H1 (cell line): ENCODE results near the gene DENND4C. TPM values are rescaled to one million over a fixed set of nuclear protein-coding genes. Genes with fewer than 3 reads are reported as not detected.

Experiments
- CTCF ChIA-PET: fragments of 300-600 bp; sonication (Branson Sonifier 250); formaldehyde crosslinking; loops from one replicate; lab custom pipeline; 2021; ENCODE audit not compliant: partially characterized antibody; lab: Charles Lee
- POLR2A ChIA-PET: fragments of 300-600 bp; sonication (Branson Sonifier 250); formaldehyde crosslinking; loops from one replicate; lab custom pipeline; 2021; ENCODE audit warnings: inconsistent platforms; ENCODE audit not compliant: partially characterized antibody; lab: Charles Lee
- DNase-seq, 2 experiments: peaks; one replicate each; pipeline versions ENCODE4 v3.0.0 to v3.0.0-alpha.2; 2010 to 2022; ENCODE audit warnings: low spot score in 2 of 2, low read depth in 1 of 2, mixed read lengths in 1 of 2
- FAIRE-seq: peaks from 2 replicates; lab custom pipeline; 2011; peaks lifted over from hg19 to GRCh38; lab: Jason Lieb, UNC
- H2AFZ ChIP-seq: 2 replicates; pipeline ENCODE4 v1.8.1; 2012; ENCODE audit warnings: low read length, inconsistent platforms
- H2AK5ac ChIP-seq: 2 replicates; pipeline ENCODE4 v1.6.1; 2013; ENCODE audit warnings: low read depth, low read length
- H2BK120ac ChIP-seq: replicated peaks from 2 replicates; pipeline ENCODE3; 2013; ENCODE audit warnings: low read depth, low read length, inconsistent platforms
- H2BK12ac ChIP-seq: 2 replicates; pipeline ENCODE4 v1.6.1; 2013; ENCODE audit warnings: low read depth, low read length
- H2BK15ac ChIP-seq: 2 replicates; pipeline ENCODE4 v1.6.1; 2013; ENCODE audit warnings: low read length
- H2BK20ac ChIP-seq: 2 replicates; pipeline ENCODE4 v1.6.1; 2013; ENCODE audit warnings: low read length
- H2BK5ac ChIP-seq: 2 replicates; pipeline ENCODE4 v1.6.1; 2013; ENCODE audit warnings: low read depth, low read length
- H3K14ac ChIP-seq: 2 replicates; pipeline ENCODE4 v1.6.1; 2013; ENCODE audit warnings: inconsistent platforms; ENCODE audit not compliant: insufficient read length
- H3K18ac ChIP-seq: 2 replicates; pipeline ENCODE4 v1.6.1; 2013; ENCODE audit warnings: low read length; ENCODE audit errors: extremely low read depth
- H3K23ac ChIP-seq: 2 replicates; pipeline ENCODE4 v1.6.1; 2013; ENCODE audit warnings: inconsistent platforms; ENCODE audit not compliant: insufficient read length
- H3K23me2 ChIP-seq: 2 replicates; pipeline ENCODE4 v1.6.1; 2013; ENCODE audit warnings: low read depth, low read length
- H3K27ac ChIP-seq: 2 replicates; pipeline ENCODE4 v1.6.1; 2011; ENCODE audit warnings: low read depth, low read length, inconsistent platforms
- H3K27me3 ChIP-seq, 4 experiments: replicated peaks in 1 of 4; 1 replicate in 1 of 4; 2 replicates in 3 of 4; pipeline versions ENCODE4 v1.6.1 to v1.8.1; 2011 to 2013; ENCODE audit warnings: low read length in 3 of 4, mild to moderate bottlenecking in 3 of 4, inconsistent platforms in 2 of 4, mixed read lengths in 2 of 4, moderate library complexity in 1 of 4; ENCODE audit not compliant: control insufficient read depth in 3 of 4, insufficient read depth in 3 of 4; ENCODE audit errors: extremely low read depth in 1 of 4
- H3K36me3 ChIP-seq, 4 experiments: 2 replicates each; pipeline versions ENCODE4 v1.6.1 to v1.8.1; 2011 to 2013; ENCODE audit warnings: mild to moderate bottlenecking in 4 of 4, low read length in 3 of 4, moderate library complexity in 2 of 4, control low read depth in 1 of 4, inconsistent platforms in 1 of 4; ENCODE audit not compliant: insufficient read depth in 4 of 4, control insufficient read depth in 2 of 4
- H3K4ac ChIP-seq: replicated peaks from 2 replicates; pipeline ENCODE3; 2013; ENCODE audit warnings: low read length, low read depth, mixed read lengths, inconsistent platforms; ENCODE audit not compliant: insufficient read length
- H3K4me1 ChIP-seq, 4 experiments: replicated peaks in 1 of 4; 1 replicate in 1 of 4; 2 replicates in 3 of 4; pipeline versions ENCODE4 v1.6.1 to v1.8.1; 2011 to 2013; ENCODE audit warnings: low read length in 3 of 4, inconsistent platforms in 2 of 4, mixed read lengths in 1 of 4; ENCODE audit not compliant: insufficient read depth in 4 of 4, control insufficient read depth in 3 of 4
- H3K4me2 ChIP-seq, 2 experiments: 2 replicates each; pipeline versions ENCODE4 v1.6.1 to v1.8.1; 2011 to 2013; ENCODE audit warnings: low read depth in 2 of 2, low read length in 2 of 2, control low read depth in 1 of 2, inconsistent platforms in 1 of 2, mild to moderate bottlenecking in 1 of 2; ENCODE audit not compliant: insufficient read depth in 1 of 2
- H3K4me3 ChIP-seq, 4 experiments: fragments of 200-600, 300-600 bp in 1 of 4; sonication (generic), shearing (Covaris generic), sonication (Bioruptor Twin) in 1 of 4; 2 replicates each; pipeline versions ENCODE4 v1.5.1 to v1.8.1; 2011 to 2016; ENCODE audit warnings: low read length in 4 of 4, low read depth in 3 of 4, control low read depth in 2 of 4, inconsistent platforms in 2 of 4, mild to moderate bottlenecking in 2 of 4, mixed read lengths in 1 of 4, moderate library complexity in 1 of 4; ENCODE audit not compliant: insufficient read depth in 2 of 4; ENCODE audit errors: extremely low read depth in 1 of 4
- H3K56ac ChIP-seq: replicated peaks from 2 replicates; pipeline ENCODE3; 2013; ENCODE audit warnings: low read depth, mild to moderate bottlenecking, mixed read lengths, low read length, inconsistent platforms; ENCODE audit not compliant: insufficient read length
- H3K79me1 ChIP-seq: 2 replicates; pipeline ENCODE4 v1.6.1; 2013; ENCODE audit warnings: low read depth, low read length, control low read depth
- H3K79me2 ChIP-seq, 2 experiments: 2 replicates each; pipeline versions ENCODE4 v1.6.1 to v1.8.1; 2012 to 2013; ENCODE audit warnings: low read length in 2 of 2, mild to moderate bottlenecking in 2 of 2, inconsistent platforms in 1 of 2; ENCODE audit not compliant: insufficient read depth in 2 of 2, control insufficient read depth in 1 of 2
- H3K9ac ChIP-seq, 4 experiments: replicated peaks in 1 of 4; 1 replicate in 1 of 4; 2 replicates in 3 of 4; pipeline versions ENCODE4 v1.6.1 to v1.8.1; 2011 to 2013; ENCODE audit warnings: low read depth in 3 of 4, low read length in 3 of 4, control low read depth in 2 of 4, mild to moderate bottlenecking in 2 of 4, moderate library complexity in 2 of 4, inconsistent platforms in 1 of 4; ENCODE audit errors: extremely low read depth in 1 of 4
- H3K9me3 ChIP-seq, 2 experiments: 2 replicates each; pipeline versions ENCODE4 v1.6.1 to v1.8.1; 2012 to 2013; ENCODE audit warnings: mild to moderate bottlenecking in 2 of 2, moderate library complexity in 2 of 2, control low read depth in 1 of 2, inconsistent platforms in 1 of 2, low read depth in 1 of 2, low read length in 1 of 2, mixed read lengths in 1 of 2; ENCODE audit not compliant: insufficient read depth in 2 of 2
- H4K20me1 ChIP-seq, 2 experiments: replicated peaks in 1 of 2; 2 replicates each; pipeline versions ENCODE3 to v1.8.1; 2011 to 2013; ENCODE audit warnings: inconsistent platforms in 2 of 2, low read length in 2 of 2, mild to moderate bottlenecking in 1 of 2; ENCODE audit not compliant: insufficient read depth in 2 of 2, control insufficient read depth in 1 of 2
- H4K5ac ChIP-seq: 2 replicates; pipeline ENCODE4 v1.6.1; 2013; ENCODE audit warnings: low read length, low read depth, mixed read lengths, inconsistent platforms; ENCODE audit not compliant: insufficient read length
- H4K8ac ChIP-seq: 2 replicates; pipeline ENCODE4 v1.8.0; 2013; ENCODE audit warnings: mild to moderate bottlenecking, moderate library complexity, low read length, inconsistent platforms; ENCODE audit not compliant: insufficient read depth; ENCODE audit errors: extremely low read depth
- H4K91ac ChIP-seq: replicated peaks from 2 replicates; pipeline ENCODE3; 2013; ENCODE audit warnings: low read length, mixed read lengths, inconsistent platforms; ENCODE audit not compliant: insufficient read length
- ASH2L ChIP-seq: fragments of 200-600, 300-600 bp; sonication (generic); IDR thresholded peaks from one replicate; pipeline ENCODE4 v1.7.1; 2017; ENCODE audit warnings: low read length
- CTCF ChIP-seq, 3 experiments: IDR thresholded peaks; 1 replicate in 2 of 3; 2 replicates in 1 of 3; pipeline versions ENCODE4 v1.5.1 to v1.6.1; 2011; ENCODE audit warnings: low read length in 3 of 3, mild to moderate bottlenecking in 3 of 3, inconsistent platforms in 2 of 3, low read depth in 1 of 3, moderate library complexity in 1 of 3; ENCODE audit not compliant: insufficient read depth in 1 of 3; ENCODE audit errors: control extremely low read depth in 1 of 3
- EZH2 ChIP-seq: fragments of 200-600 bp; sonication (generic); IDR thresholded peaks from 2 replicates; pipeline ENCODE4 v1.7.1; 2012; ENCODE audit warnings: low read depth, mild to moderate bottlenecking, moderate library complexity, low read length, inconsistent platforms; ENCODE audit not compliant: severe bottlenecking
- KDM4A ChIP-seq: IDR thresholded peaks from one replicate; pipeline ENCODE4 v1.7.1; 2012; ENCODE audit warnings: low read depth, mild to moderate bottlenecking, moderate library complexity, low read length, inconsistent platforms; ENCODE audit not compliant: severe bottlenecking
- SIN3A ChIP-seq, 2 experiments: IDR thresholded peaks in 1 of 2; conservative IDR thresholded peaks in 1 of 2; 2 replicates each; pipeline ENCODE4 v1.6.1; 2011 to 2012; ENCODE audit warnings: low read length in 2 of 2, improper control_type of control experiment in 1 of 2, low read depth in 1 of 2, mild to moderate bottlenecking in 1 of 2
- SIX5 ChIP-seq: IDR thresholded peaks from 2 replicates; pipeline ENCODE4 v1.6.1; 2011; ENCODE audit warnings: mild to moderate bottlenecking, low read depth, low read length
- SP2 ChIP-seq: IDR thresholded peaks from 2 replicates; pipeline ENCODE4 v1.6.1; 2012; ENCODE audit warnings: mild to moderate bottlenecking, low read length, inconsistent platforms
- TAF7 ChIP-seq: optimal IDR thresholded peaks from 2 replicates; pipeline ENCODE3; 2011; ENCODE audit warnings: low read depth, mild to moderate bottlenecking, inconsistent platforms, low read length, moderate library complexity, borderline replicate concordance
- WGBS, 2 experiments: shearing (Covaris generic) in 1 of 2; methylation state at CpG; one replicate each; pipeline versions ENCODE4 v1.1.6 to v1.1.7; 2013 to 2015; ENCODE audit warnings: low lambda C conversion rate in 2 of 2, mixed read lengths in 2 of 2, inconsistent platforms in 1 of 2, low coverage in 1 of 2, missing lambda C conversion rate in 1 of 2; ENCODE audit not compliant: insufficient replicate concordance in 2 of 2, insufficient coverage in 1 of 2, insufficient read length in 1 of 2; ENCODE audit errors: extremely low coverage in 1 of 2, missing lambda C conversion rate in 1 of 2; 5-methylcytosine and 5-hydroxymethylcytosine counted together
- polyA plus RNA-seq, 7 experiments: library from polyadenylated mRNA; depleted of rRNA in 3 of 7; stranded (reverse) in 5 of 7; unstranded in 2 of 7; fragments of >200 nt in 5 of 7; fragments of 200-250 nt in 2 of 7; gene quantifications; 1 replicate in 5 of 7; 2 replicates in 1 of 7; 4 replicates in 1 of 7; pipeline versions ENCODE4 v1.2.1 to v1.2.3, GENCODE V29; 2011 to 2013; ENCODE audit warnings: missing spikeins in 2 of 7, mixed read lengths in 2 of 7
- total RNA-seq: library from RNA; stranded (reverse); fragmentation: NEBNext Ultra II Directional; extraction: Animal tissue kit (Norgen Biotek cat#: 25700); gene quantifications from 2 replicates; pipeline ENCODE4 v1.2.1, GENCODE V29; 2021
- TF ChIP-seq, protein P1 (sequence below): IDR thresholded peaks from 2 replicates; pipeline ENCODE4 v1.6.1; 2012; ENCODE audit warnings: inconsistent platforms

The DENND4C gene
- total and polyA plus RNA-seq, 2 of the 8 experiments (the other 6 are each of a cell fraction or from before 2014, with no cell fraction given): 6.9 to 18.9 TPM

GRCh38 chr9:19216466-19216865, 14.0 kb upstream of the DENND4C start:
- Histone ChIP-seq H4K8ac (no peak overlapping the region), H3K79me2 (no peaks in the 10 kb centered on the region), H2BK5ac (no peak overlapping the region), H2BK15ac (no peak overlapping the region), H3K27me3 (no peaks in the 10 kb centered on the region), H3K56ac (no peak overlapping the region), H4K91ac (no peak overlapping the region), H3K23me2 (no peaks in the 10 kb centered on the region), H2BK12ac (no peak overlapping the region), H3K4me3 (no peak overlapping the region), H3K18ac (no peak overlapping the region), H2AK5ac (no peak overlapping the region), H3K36me3 (no peaks in the 10 kb centered on the region), H4K5ac (no peak overlapping the region), H3K27ac (no peak overlapping the region), H3K14ac (no peak overlapping the region), H3K23ac (no peak overlapping the region), H3K4me1 (peaks cover 0 to 4% (median 2%) of the 10 kb centered on the region in 4 experiments; a peak in 1 of 7 replicates), H3K4ac (no peak overlapping the region), H3K9ac (no peak overlapping the region), H2BK20ac (no peak overlapping the region), H2BK120ac (no peak overlapping the region), H4K20me1 (no peaks in the 10 kb centered on the region), H3K4me2 (no peak overlapping the region), H3K9me3 (no peaks in the 10 kb centered on the region), H2AFZ (no peak overlapping the region), H3K79me1 (no peaks in the 10 kb centered on the region)
- CTCF ChIA-PET: no interaction called here
- FAIRE-seq (no peak), DNase-seq (no peak)
- POLR2A ChIA-PET: interaction anchor here (0.9 to 3.5 kb wide), 2 partner anchors 14 to 88 kb away, joined by 3 to 21 read pairs; partner anchors contain the start of gene DENND4C
- WGBS, 2 experiments: 85% methylated on average over 2 of the region's 2 CpGs; no CpG with 5 or more reads in 1 of the 2 experiments
- TF ChIP-seq, protein P1, sequence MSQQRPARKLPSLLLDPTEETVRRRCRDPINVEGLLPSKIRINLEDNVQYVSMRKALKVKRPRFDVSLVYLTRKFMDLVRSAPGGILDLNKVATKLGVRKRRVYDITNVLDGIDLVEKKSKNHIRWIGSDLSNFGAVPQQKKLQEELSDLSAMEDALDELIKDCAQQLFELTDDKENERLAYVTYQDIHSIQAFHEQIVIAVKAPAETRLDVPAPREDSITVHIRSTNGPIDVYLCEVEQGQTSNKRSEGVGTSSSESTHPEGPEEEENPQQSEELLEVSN: no peak
- TF ChIP-seq CTCF (IDR thresholded peaks at IDR 0.05; ENCODE audit: control extremely low read depth in 1 of 3, insufficient read depth in 1 of 3, low read depth in 1 of 3, low read length in 3 of 3) (no peak), TAF7 (no peak), ASH2L (no peak), KDM4A (no peak), SIX5 (no peak), EZH2 (no peak), SIN3A (conservative IDR thresholded peaks at IDR 0.05 in 1 of 2, IDR thresholded peaks at IDR 0.05 in 1 of 2; ENCODE audit: low read depth in 1 of 2, low read length in 2 of 2) (no peak), SP2 (no peak)
